ENCODE results near the gene DBF4.

DNA sequence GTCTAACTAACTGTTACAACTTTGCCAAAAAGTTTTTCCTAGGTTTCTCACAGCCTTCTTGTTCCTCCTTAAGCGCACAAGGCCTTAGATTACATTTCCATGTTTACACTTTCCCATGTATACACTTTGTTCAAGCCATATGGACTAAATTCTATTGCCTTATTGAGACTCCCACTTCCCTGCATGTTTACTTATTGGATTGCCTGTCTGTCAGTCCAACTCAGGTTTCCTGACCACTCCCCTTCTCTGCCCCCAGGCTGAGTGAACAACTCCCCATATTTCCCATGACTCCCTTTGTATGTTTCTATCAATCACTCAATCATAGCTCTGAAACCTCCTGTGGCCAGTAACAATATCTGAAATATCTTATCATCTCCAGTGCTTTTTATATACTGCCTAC lies 43.2 kb upstream of the DBF4 start:
- TF ChIP-seq, protein P1, sequence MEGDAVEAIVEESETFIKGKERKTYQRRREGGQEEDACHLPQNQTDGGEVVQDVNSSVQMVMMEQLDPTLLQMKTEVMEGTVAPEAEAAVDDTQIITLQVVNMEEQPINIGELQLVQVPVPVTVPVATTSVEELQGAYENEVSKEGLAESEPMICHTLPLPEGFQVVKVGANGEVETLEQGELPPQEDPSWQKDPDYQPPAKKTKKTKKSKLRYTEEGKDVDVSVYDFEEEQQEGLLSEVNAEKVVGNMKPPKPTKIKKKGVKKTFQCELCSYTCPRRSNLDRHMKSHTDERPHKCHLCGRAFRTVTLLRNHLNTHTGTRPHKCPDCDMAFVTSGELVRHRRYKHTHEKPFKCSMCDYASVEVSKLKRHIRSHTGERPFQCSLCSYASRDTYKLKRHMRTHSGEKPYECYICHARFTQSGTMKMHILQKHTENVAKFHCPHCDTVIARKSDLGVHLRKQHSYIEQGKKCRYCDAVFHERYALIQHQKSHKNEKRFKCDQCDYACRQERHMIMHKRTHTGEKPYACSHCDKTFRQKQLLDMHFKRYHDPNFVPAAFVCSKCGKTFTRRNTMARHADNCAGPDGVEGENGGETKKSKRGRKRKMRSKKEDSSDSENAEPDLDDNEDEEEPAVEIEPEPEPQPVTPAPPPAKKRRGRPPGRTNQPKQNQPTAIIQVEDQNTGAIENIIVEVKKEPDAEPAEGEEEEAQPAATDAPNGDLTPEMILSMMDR (IDR thresholded peaks at IDR 0.05 in 2 of 3, conservative IDR thresholded peaks at IDR 0.05 in 1 of 3; ENCODE audit: insufficient read depth in 2 of 3, low read depth in 1 of 3, low read length in 3 of 3): no peak
- TF ChIP-seq HIVEP1 (CRISPR knock-in tag; IDR thresholded peaks at IDR 0.05) (no peak), BRCA1 (IDR thresholded peaks at IDR 0.05) (no peak), BRCA1 (CRISPR knock-in tag; IDR thresholded peaks at IDR 0.05) (no peak), THRB (CRISPR knock-in tag; conservative IDR thresholded peaks at IDR 0.05) (no peak), RAD21 (CRISPR knock-in tag; conservative IDR thresholded peaks at IDR 0.05 in 1 of 2, IDR thresholded peaks at IDR 0.05 in 1 of 2) (no peak)

All from K562 (cell line).